MCF 10A (cell line): ENCODE data around the gene ING3. TPM values are rescaled to one million over a fixed set of nuclear protein-coding genes. Genes with fewer than 3 reads are reported as not detected.
A peak's percentile ranks its signal among the peaks of the same experiment; 100 is the strongest.

Experiments
- BruUV-seq: library from RNA; stranded (reverse); fragments of 400-500 nt; replicated peaks from 2 replicates; lab custom pipeline; 2021; lab: Mats Ljungman, UMichigan
- CTCF ChIA-PET: fragments of 300-600 bp; sonication (Branson Sonifier 250); formaldehyde crosslinking; extraction: SDS; loops from one replicate; lab custom pipeline; 2021; ENCODE audit warnings: antibody characterized with exemption, inconsistent platforms; lab: Yijun Ruan, JAX
- POLR2A ChIA-PET: fragments of 300-600, 350-650 bp; sonication (Branson Sonifier 250); formaldehyde crosslinking; extraction: SDS; loops from one replicate; lab custom pipeline; 2020; ENCODE audit warnings: antibody characterized with exemption, inconsistent platforms; lab: Yijun Ruan, JAX
- DNase-seq: peaks from one replicate; pipeline ENCODE4 v3.0.0-alpha.2; 2018; ENCODE audit not compliant: unreplicated experiment
- H3K27ac Mint-ChIP-seq: one replicate; pipeline ENCODE4 v1.8.0; 2022; ENCODE audit warnings: mild to moderate bottlenecking, low read depth, mixed read lengths; ENCODE audit not compliant: unreplicated experiment
- H3K27me3 Mint-ChIP-seq: one replicate; pipeline ENCODE4 v1.8.0; 2022; ENCODE audit warnings: mixed read lengths; ENCODE audit not compliant: insufficient read depth, unreplicated experiment
- H3K36me3 Mint-ChIP-seq: one replicate; pipeline ENCODE4 v1.8.0; 2022; ENCODE audit warnings: mild to moderate bottlenecking, moderate library complexity, mixed read lengths; ENCODE audit not compliant: insufficient read depth, unreplicated experiment
- H3K4me1 Mint-ChIP-seq: one replicate; pipeline ENCODE4 v1.8.0; 2022; ENCODE audit warnings: mixed read lengths; ENCODE audit not compliant: insufficient read depth, unreplicated experiment
- H3K4me3 Mint-ChIP-seq: one replicate; pipeline ENCODE4 v1.8.0; 2022; ENCODE audit warnings: mild to moderate bottlenecking, moderate library complexity, mixed read lengths; ENCODE audit not compliant: unreplicated experiment
- H3K9me3 Mint-ChIP-seq: one replicate; pipeline ENCODE4 v1.8.0; 2022; ENCODE audit warnings: mixed read lengths; ENCODE audit not compliant: unreplicated experiment
- intact Hi-C: fragments of 100-400 bp; cut with micrococcal nuclease; formaldehyde crosslinking; loops from 2 replicates; pipeline ENCODE4 v1.14.1; 2022
- total RNA-seq: library from RNA; stranded (reverse); gene quantifications from 2 replicates; pipeline ENCODE4 v1.2.3, GENCODE V29; 2022
- TF ChIP-seq, protein P1 (sequence below): fragments of 200-600 bp; IDR thresholded peaks from one replicate; pipeline ENCODE4 v1.8.0; 2022; ENCODE audit warnings: antibody characterized with exemption, mild to moderate bottlenecking; ENCODE audit not compliant: unreplicated experiment

Gene ING3
- total RNA-seq, 1 experiment from 2014 or later = 18.9 TPM

DNA sequence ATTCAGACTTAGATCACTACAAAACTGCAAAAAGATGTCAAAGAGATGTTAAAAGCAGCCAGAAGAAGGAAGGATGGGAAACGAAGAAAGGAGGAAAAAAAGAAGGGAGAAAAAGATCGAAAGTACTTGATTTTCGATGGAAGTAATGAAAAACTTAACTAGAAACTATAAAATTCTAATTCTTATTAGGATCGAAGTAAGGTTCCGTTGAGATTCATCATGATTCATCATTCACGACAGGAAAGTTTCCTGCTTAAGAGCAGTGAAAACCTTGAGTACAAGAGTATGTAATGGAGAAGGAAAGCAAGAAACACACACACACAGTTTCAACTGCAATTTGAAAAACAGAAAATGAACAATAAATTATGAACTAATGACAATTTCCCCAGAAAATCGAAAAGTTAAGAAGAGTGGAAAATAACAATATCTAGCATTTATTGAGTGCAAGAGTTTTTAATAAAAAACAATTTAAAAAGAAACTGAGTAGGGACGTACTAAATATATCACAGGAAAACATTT is 1.1 kb upstream of the ING3 start:
- no peak for DNase-seq
- H3K4me3 Mint-ChIP-seq = peak overlapping the region; percentile 94
- H3K4me1 Mint-ChIP-seq = peaks cover 8% of the 10 kb centered on the region
- ChIA-PET CTCF (no interaction called here), POLR2A (no interaction called here)
- H3K27ac Mint-ChIP-seq = no peak overlapping the region
- peaks cover 49% of the 10 kb centered on the region for H3K27me3 Mint-ChIP-seq
- no TSS peak for BruUV-seq
- H3K36me3 Mint-ChIP-seq = peaks cover 14% of the 10 kb centered on the region
- H3K9me3 Mint-ChIP-seq = no peaks in the 10 kb centered on the region
- TF ChIP-seq, protein P1, sequence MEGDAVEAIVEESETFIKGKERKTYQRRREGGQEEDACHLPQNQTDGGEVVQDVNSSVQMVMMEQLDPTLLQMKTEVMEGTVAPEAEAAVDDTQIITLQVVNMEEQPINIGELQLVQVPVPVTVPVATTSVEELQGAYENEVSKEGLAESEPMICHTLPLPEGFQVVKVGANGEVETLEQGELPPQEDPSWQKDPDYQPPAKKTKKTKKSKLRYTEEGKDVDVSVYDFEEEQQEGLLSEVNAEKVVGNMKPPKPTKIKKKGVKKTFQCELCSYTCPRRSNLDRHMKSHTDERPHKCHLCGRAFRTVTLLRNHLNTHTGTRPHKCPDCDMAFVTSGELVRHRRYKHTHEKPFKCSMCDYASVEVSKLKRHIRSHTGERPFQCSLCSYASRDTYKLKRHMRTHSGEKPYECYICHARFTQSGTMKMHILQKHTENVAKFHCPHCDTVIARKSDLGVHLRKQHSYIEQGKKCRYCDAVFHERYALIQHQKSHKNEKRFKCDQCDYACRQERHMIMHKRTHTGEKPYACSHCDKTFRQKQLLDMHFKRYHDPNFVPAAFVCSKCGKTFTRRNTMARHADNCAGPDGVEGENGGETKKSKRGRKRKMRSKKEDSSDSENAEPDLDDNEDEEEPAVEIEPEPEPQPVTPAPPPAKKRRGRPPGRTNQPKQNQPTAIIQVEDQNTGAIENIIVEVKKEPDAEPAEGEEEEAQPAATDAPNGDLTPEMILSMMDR = no peak
- intact Hi-C loops = no loop called here

- H3K4me1 Mint-ChIP-seq = peaks cover 8% of the 10 kb centered on the region
- CTCF ChIA-PET = interaction anchor here (0.6 to 0.8 kb wide), 2 partner anchors 158 to 226 kb away, joined by 3 read pairs; no protein-coding TSS in a partner anchor
- peak overlapping the region; percentile 98 for H3K27ac Mint-ChIP-seq
- TF ChIP-seq, protein P1 = no peak
- no peak for DNase-seq
- TSS peak; percentile 77 for BruUV-seq
- intact Hi-C loops = no loop called here
- peaks cover 48% of the 10 kb centered on the region for H3K27me3 Mint-ChIP-seq
- peaks cover 20% of the 10 kb centered on the region for H3K36me3 Mint-ChIP-seq
- peak overlapping the region; percentile 94 for H3K4me3 Mint-ChIP-seq
- POLR2A ChIA-PET = interaction anchor here (0.6 kb wide), 1 partner anchor 150 kb away, joined by 3 read pairs; no protein-coding TSS in a partner anchor
- H3K9me3 Mint-ChIP-seq = no peaks in the 10 kb centered on the region
Observed at GRCh38 chr7:120949998-120950538, 509 bp upstream of the ING3 start.

DNA sequence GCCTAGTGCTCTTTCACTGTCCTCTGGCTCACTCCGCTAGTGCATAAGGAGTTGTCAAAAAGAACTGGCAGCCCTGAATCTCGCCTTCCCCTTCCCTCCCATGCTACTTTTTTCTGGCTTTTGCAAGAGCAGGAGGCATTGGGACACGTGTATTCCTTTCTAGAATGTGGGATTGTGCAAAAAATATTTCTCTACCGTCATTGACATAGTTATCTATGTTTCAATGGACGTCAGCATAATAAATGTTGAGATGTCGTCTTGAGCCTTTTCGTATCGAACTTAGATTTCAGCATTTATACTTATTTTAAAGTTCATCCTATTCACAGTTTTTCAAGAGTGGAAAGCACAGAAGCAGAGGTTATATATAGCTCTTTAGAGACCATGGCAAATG is 727 bp downstream of the ING3 start:
- TF ChIP-seq, protein P1 = no peak
- H3K36me3 Mint-ChIP-seq = peaks cover 32% of the 10 kb centered on the region
- H3K9me3 Mint-ChIP-seq = no peaks in the 10 kb centered on the region
- H3K4me3 Mint-ChIP-seq = peak overlapping the region; percentile 94
- ChIA-PET POLR2A (interaction anchor here (0.6 to 1.1 kb wide), 7 partner anchors 12 to 432 kb away, joined by 3 read pairs; no protein-coding TSS in a partner anchor), CTCF (interaction anchor here (0.6 to 1.7 kb wide), 4 partner anchors 15 to 145 kb away, joined by 3 to 4 read pairs (median 4); no protein-coding TSS in a partner anchor)
- peak overlapping the region; percentile 98 for H3K27ac Mint-ChIP-seq
- H3K27me3 Mint-ChIP-seq = peaks cover 35% of the 10 kb centered on the region
- no peak for DNase-seq
- intact Hi-C loops = no loop called here
- H3K4me1 Mint-ChIP-seq = peaks cover 8% of the 10 kb centered on the region
- no TSS peak for BruUV-seq

GRCh38 chr7:120951826-120952225 is 1.2 kb downstream of the ING3 start:
- CTCF ChIA-PET = interaction anchor here (0.6 to 1.7 kb wide), 4 partner anchors 15 to 145 kb away, joined by 3 to 4 read pairs (median 4); no protein-coding TSS in a partner anchor
- no TSS peak for BruUV-seq
- intact Hi-C loops = no loop called here
- no peak for DNase-seq
- H3K27ac Mint-ChIP-seq = peak overlapping the region; percentile 98
- TF ChIP-seq, protein P1 = no peak
- H3K27me3 Mint-ChIP-seq = peaks cover 30% of the 10 kb centered on the region
- no peaks in the 10 kb centered on the region for H3K9me3 Mint-ChIP-seq
- H3K4me3 Mint-ChIP-seq = peak overlapping the region; percentile 94
- H3K4me1 Mint-ChIP-seq = peaks cover 8% of the 10 kb centered on the region
- POLR2A ChIA-PET = interaction anchor here (0.6 to 1.1 kb wide), 6 partner anchors 11 to 994 kb away, joined by 3 read pairs; no protein-coding TSS in a partner anchor
- peaks cover 37% of the 10 kb centered on the region for H3K36me3 Mint-ChIP-seq
